A549 (cell line): ENCODE data around the gene MUC21.

Experiments
- E2F6 ChIP-seq: IDR thresholded peaks from 2 replicates; pipeline ENCODE4 v1.6.1; 2012; ENCODE audit warnings: low read depth, borderline replicate concordance
- JUN ChIP-seq, 2 experiments: fragments of >200 bp; sonication (Bioruptor Twin); formaldehyde crosslinking; IDR thresholded peaks; 2 replicates in 1 of 2; 3 replicates in 1 of 2; pipeline ENCODE4 v1.6.1; 2016 to 2017
- MAX ChIP-seq: IDR thresholded peaks from 2 replicates; pipeline ENCODE4 v1.6.1; 2012
- POLR2A ChIP-seq: IDR thresholded peaks from 2 replicates; pipeline ENCODE4 v1.6.1; 2012; ENCODE audit warnings: mild to moderate bottlenecking, low read length
- POLR2AphosphoS2 ChIP-seq: conservative IDR thresholded peaks from 2 replicates; pipeline ENCODE4 v1.6.1; 2012; ENCODE audit warnings: low read length, improper control_type of control experiment, inconsistent platforms
- RAD21 ChIP-seq, 2 experiments: fragments of >200 bp in 1 of 2; sonication (Bioruptor Twin) in 1 of 2; formaldehyde crosslinking in 1 of 2; IDR thresholded peaks in 1 of 2; conservative IDR thresholded peaks in 1 of 2; 2 replicates in 1 of 2; 3 replicates in 1 of 2; pipeline ENCODE4 v1.6.1; 2012 to 2018; ENCODE audit warnings: inconsistent platforms in 1 of 2
- RCOR1 ChIP-seq: fragments of 150-350 bp; IDR thresholded peaks from 2 replicates; pipeline ENCODE4 v1.6.1; 2014; ENCODE audit warnings: antibody characterized with exemption, low read length, low read depth
- REST ChIP-seq: fragments of 200-600 bp; sonication (generic); IDR thresholded peaks from 2 replicates; pipeline ENCODE4 v1.6.1; 2016; ENCODE audit warnings: antibody characterized with exemption, mild to moderate bottlenecking, moderate library complexity
- TF ChIP-seq, protein P1 (sequence below): fragments of >200 bp; sonication (Bioruptor Twin); formaldehyde crosslinking; IDR thresholded peaks from 3 replicates; pipeline ENCODE4 v1.5.1; 2016
- TF ChIP-seq, protein P2 (sequence below): fragments of 150-350 bp; IDR thresholded peaks from 2 replicates; pipeline ENCODE4 v1.6.1; 2014; ENCODE audit warnings: low read depth, mild to moderate bottlenecking, low read length
- TF ChIP-seq, protein P3 (sequence below): fragments of 450-650 bp; IDR thresholded peaks from 2 replicates; pipeline ENCODE4 v1.6.1; 2014; ENCODE audit warnings: antibody characterized with exemption

DNA sequence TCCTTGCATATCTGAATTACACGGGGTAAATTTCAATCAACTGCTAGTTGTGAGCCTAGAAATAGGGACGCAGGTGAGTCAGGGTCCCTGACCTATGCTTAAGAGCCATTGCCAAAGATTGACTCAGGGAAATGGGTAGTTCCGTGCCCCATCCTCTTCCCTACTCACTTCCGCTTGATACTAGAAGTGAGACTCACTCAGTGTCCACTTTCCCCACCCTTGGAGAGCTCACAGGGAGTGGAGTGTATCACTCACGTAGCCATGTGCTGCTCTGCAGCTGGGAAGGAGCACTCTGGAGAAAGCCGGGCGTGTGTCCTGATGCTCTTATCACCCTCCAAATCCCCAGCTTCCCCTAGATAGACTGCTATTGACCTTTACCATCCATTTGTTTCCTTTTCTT lies 26.2 kb downstream of the MUC21 start:
- TF ChIP-seq RAD21 (conservative IDR thresholded peaks at IDR 0.05 in 1 of 2, IDR thresholded peaks at IDR 0.05 in 1 of 2) = no peak
- TF ChIP-seq MAX = no peak
- no peak for TF ChIP-seq JUN (IDR thresholded peaks at IDR 0.05)
- TF ChIP-seq, protein P1, sequence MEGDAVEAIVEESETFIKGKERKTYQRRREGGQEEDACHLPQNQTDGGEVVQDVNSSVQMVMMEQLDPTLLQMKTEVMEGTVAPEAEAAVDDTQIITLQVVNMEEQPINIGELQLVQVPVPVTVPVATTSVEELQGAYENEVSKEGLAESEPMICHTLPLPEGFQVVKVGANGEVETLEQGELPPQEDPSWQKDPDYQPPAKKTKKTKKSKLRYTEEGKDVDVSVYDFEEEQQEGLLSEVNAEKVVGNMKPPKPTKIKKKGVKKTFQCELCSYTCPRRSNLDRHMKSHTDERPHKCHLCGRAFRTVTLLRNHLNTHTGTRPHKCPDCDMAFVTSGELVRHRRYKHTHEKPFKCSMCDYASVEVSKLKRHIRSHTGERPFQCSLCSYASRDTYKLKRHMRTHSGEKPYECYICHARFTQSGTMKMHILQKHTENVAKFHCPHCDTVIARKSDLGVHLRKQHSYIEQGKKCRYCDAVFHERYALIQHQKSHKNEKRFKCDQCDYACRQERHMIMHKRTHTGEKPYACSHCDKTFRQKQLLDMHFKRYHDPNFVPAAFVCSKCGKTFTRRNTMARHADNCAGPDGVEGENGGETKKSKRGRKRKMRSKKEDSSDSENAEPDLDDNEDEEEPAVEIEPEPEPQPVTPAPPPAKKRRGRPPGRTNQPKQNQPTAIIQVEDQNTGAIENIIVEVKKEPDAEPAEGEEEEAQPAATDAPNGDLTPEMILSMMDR = no peak
- TF ChIP-seq, protein P2, sequence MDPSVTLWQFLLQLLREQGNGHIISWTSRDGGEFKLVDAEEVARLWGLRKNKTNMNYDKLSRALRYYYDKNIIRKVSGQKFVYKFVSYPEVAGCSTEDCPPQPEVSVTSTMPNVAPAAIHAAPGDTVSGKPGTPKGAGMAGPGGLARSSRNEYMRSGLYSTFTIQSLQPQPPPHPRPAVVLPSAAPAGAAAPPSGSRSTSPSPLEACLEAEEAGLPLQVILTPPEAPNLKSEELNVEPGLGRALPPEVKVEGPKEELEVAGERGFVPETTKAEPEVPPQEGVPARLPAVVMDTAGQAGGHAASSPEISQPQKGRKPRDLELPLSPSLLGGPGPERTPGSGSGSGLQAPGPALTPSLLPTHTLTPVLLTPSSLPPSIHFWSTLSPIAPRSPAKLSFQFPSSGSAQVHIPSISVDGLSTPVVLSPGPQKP = no peak
- TF ChIP-seq E2F6 = no peak
- no peak for TF ChIP-seq RCOR1
- TF ChIP-seq, protein P3, sequence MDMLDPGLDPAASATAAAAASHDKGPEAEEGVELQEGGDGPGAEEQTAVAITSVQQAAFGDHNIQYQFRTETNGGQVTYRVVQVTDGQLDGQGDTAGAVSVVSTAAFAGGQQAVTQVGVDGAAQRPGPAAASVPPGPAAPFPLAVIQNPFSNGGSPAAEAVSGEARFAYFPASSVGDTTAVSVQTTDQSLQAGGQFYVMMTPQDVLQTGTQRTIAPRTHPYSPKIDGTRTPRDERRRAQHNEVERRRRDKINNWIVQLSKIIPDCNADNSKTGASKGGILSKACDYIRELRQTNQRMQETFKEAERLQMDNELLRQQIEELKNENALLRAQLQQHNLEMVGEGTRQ = no peak
- no peak for TF ChIP-seq POLR2AphosphoS2
- TF ChIP-seq POLR2A = no peak
- TF ChIP-seq REST = no peak
